ENCODE results near the gene LY6G6C. TPM values are rescaled to one million over a fixed set of nuclear protein-coding genes. Genes with fewer than 3 reads are reported as not detected.

LY6G6C gene, protein sequence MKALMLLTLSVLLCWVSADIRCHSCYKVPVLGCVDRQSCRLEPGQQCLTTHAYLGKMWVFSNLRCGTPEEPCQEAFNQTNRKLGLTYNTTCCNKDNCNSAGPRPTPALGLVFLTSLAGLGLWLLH
- total RNA-seq (ENCODE audit: low replicate concordance) = not detected in 2 replicates

DNA sequence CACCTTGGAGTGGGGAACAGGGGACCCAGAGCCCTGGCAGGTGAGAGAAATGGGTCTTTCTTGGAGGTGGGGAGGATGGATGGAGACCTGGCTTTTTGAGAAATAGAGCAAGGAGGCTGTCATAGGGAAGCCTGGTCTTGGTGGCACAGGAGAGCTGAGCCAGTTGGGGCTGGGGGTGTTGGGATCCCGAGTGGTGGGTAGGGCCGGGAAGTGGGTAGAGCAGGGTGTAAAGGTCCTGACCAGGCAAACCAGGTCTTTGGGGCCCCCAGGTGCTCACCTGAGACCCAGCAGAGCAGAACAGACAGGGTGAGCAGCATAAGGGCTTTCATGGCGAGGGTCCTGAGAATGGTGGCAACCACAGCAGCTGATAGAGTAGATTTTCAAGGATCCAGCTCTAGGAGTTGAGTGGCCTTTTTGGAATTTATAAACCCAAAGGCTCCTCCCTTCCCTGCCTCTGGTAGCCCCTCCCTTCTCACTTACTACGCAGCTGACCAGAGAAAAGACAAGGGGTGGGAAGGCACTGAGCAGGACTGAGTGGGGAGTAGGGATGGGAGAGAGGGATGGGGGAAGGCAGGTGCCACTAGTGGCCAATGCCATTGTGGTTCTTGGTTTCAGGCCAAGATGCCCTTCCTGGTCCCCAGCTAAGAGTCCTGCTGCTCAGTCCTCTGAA lies at the start of gene LY6G6C:
TSS of gene LY6G6C (minus strand) at position 396 of the 670 bp plus-strand sequence. CDS start at position 329, 67 bp downstream.
- peak within 1 kb of the TSS; percentile 33 for H3K4me3 Mint-ChIP-seq
- peaks cover 17% of the 10 kb centered on the region for H3K4me1 Mint-ChIP-seq

DNA sequence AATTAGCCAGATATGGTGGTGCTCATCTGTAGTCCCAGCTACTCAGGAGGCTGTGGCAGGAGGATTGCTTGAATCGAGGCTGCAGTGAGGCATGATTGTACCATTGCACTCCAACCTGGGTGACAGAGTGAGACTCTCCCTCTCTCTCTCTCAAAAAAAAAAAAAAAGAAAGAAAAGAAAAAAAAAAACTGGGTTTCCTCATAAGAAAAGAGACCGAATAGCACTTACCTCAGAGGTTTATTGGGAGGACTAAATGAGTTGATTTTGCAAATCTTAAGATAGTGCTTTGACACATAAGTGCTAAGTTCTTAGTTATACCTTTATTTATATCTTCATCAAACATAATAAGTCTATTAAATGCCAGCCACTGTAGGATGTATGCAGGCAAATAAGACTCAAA lies 49.3 kb upstream of the LY6G6C start:
- no peak overlapping the region for H3K27ac ChIP-seq
- H4K20me1 ChIP-seq (ENCODE audit: low read depth) = no peaks in the 10 kb centered on the region
- no peaks in the 10 kb centered on the region for H3K27me3 ChIP-seq
- Mint-ChIP-seq H3K4me1 (peaks cover 7% of the 10 kb centered on the region), H3K9me3 (no peaks in the 10 kb centered on the region), H3K27ac (no peak overlapping the region), H3K4me3 (no peak overlapping the region), H3K36me3 (no peaks in the 10 kb centered on the region), H3K27me3 (ENCODE audit: insufficient read depth, low read depth) (peaks cover 2% of the 10 kb centered on the region)
- H3K79me2 ChIP-seq (ENCODE audit: low read depth) = no peaks in the 10 kb centered on the region
- no peak overlapping the region for H3K4me3 ChIP-seq
- H3K9me3 ChIP-seq (ENCODE audit: low read depth) = no peaks in the 10 kb centered on the region
- peaks cover 6% of the 10 kb centered on the region for H3K4me1 ChIP-seq
- DNase-seq (ENCODE audit: low spot score) = no peak
- TF ChIP-seq, protein P1, sequence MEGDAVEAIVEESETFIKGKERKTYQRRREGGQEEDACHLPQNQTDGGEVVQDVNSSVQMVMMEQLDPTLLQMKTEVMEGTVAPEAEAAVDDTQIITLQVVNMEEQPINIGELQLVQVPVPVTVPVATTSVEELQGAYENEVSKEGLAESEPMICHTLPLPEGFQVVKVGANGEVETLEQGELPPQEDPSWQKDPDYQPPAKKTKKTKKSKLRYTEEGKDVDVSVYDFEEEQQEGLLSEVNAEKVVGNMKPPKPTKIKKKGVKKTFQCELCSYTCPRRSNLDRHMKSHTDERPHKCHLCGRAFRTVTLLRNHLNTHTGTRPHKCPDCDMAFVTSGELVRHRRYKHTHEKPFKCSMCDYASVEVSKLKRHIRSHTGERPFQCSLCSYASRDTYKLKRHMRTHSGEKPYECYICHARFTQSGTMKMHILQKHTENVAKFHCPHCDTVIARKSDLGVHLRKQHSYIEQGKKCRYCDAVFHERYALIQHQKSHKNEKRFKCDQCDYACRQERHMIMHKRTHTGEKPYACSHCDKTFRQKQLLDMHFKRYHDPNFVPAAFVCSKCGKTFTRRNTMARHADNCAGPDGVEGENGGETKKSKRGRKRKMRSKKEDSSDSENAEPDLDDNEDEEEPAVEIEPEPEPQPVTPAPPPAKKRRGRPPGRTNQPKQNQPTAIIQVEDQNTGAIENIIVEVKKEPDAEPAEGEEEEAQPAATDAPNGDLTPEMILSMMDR (IDR thresholded peaks at IDR 0.05) = no peak
- TF ChIP-seq EZH2 (IDR thresholded peaks at IDR 0.05) (no peak), EZH2phosphoT487 (IDR thresholded peaks at IDR 0.05) (no peak)
- H3K36me3 ChIP-seq = no peaks in the 10 kb centered on the region
- H2AFZ ChIP-seq (replicated peaks) = no peak overlapping the region
- H3K4me2 ChIP-seq = no peak overlapping the region
- H3K9ac ChIP-seq = no peak overlapping the region
- H3F3A ChIP-seq (ENCODE audit: low read depth) = no peaks in the 10 kb centered on the region

More for the DNA sequence above, at the start of gene LY6G6C:
- H4K20me1 ChIP-seq (ENCODE audit: low read depth) = no peaks in the 10 kb centered on the region
- H3K27ac ChIP-seq = no peak within 1 kb of the TSS
- no peak within 1 kb of the TSS for H3K9ac ChIP-seq
- no peak within 1 kb of the TSS for H3K4me2 ChIP-seq
- H3K4me1 ChIP-seq = no peaks in the 10 kb centered on the region
- no peaks in the 10 kb centered on the region for H3K9me3 ChIP-seq (ENCODE audit: low read depth)
- Mint-ChIP-seq H3K27ac (no peak within 1 kb of the TSS), H3K9me3 (no peaks in the 10 kb centered on the region), H3K36me3 (peaks cover 15% of the 10 kb centered on the region), H3K27me3 (ENCODE audit: insufficient read depth, low read depth) (peaks cover 11% of the 10 kb centered on the region)
- no peaks in the 10 kb centered on the region for H3K36me3 ChIP-seq
- TF ChIP-seq EZH2 (IDR thresholded peaks at IDR 0.05) (no peak), EZH2phosphoT487 (IDR thresholded peaks at IDR 0.05) (no peak)
- TF ChIP-seq, protein P1 (IDR thresholded peaks at IDR 0.05) = no peak
- peaks cover 16% of the 10 kb centered on the region for H3F3A ChIP-seq (ENCODE audit: low read depth)
- no peaks in the 10 kb centered on the region for H3K79me2 ChIP-seq (ENCODE audit: low read depth)
- H2AFZ ChIP-seq (replicated peaks) = no peak within 1 kb of the TSS
- no peaks in the 10 kb centered on the region for H3K27me3 ChIP-seq
- no peak for DNase-seq (ENCODE audit: low spot score)
- no peak within 1 kb of the TSS for H3K4me3 ChIP-seq

DNA sequence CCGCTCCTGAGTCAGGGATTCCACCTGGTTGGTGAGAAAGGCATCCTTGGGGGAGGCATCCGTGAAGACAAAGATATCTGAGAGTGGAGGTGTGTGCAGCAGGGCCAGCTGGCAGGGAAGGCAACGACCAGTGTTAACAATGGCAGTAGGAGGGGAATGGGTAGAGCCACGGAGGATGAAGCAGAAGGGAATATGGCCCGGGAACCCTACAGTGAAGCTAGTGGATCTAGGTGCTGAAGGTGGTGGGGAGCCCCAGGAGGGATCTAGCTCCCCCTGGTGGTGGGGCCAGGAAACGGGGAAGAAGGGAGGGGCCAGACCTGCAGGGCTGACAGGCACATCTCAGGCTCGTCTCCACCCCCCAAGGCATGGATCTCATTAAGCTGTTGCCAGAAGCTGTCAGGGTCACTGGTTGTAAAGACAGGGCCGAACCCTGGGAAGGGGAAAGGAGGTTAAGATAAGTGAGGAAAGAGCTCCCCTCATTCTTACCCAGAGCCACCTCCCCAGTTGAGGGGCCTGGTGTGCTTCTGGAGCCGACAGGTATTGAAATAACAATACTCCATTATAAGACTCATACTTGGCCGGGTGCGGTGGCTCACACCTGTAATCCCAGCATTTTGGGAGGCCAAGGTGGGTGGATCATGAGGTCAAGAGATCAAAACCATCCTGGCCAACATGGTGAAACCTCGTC lies 48.3 kb upstream of the LY6G6C start:
- Mint-ChIP-seq H3K9me3 (no peaks in the 10 kb centered on the region), H3K27me3 (ENCODE audit: insufficient read depth, low read depth) (peaks cover 2% of the 10 kb centered on the region), H3K4me1 (peaks cover 5% of the 10 kb centered on the region), H3K36me3 (no peaks in the 10 kb centered on the region), H3K27ac (peak overlapping the region; percentile 51), H3K4me3 (peak overlapping the region; percentile 3)
- no peaks in the 10 kb centered on the region for H4K20me1 ChIP-seq (ENCODE audit: low read depth)
- no peak overlapping the region for H3K9ac ChIP-seq
- no peaks in the 10 kb centered on the region for H3K27me3 ChIP-seq
- H3K79me2 ChIP-seq (ENCODE audit: low read depth) = no peaks in the 10 kb centered on the region
- DNase-seq (ENCODE audit: low spot score) = peak; percentile 55
- no peak overlapping the region for H3K4me3 ChIP-seq
- H3K36me3 ChIP-seq = no peaks in the 10 kb centered on the region
- no peak overlapping the region for H3K4me2 ChIP-seq
- no peaks in the 10 kb centered on the region for H3F3A ChIP-seq (ENCODE audit: low read depth)
- H3K27ac ChIP-seq = no peak overlapping the region
- H2AFZ ChIP-seq (replicated peaks) = no peak overlapping the region
- peaks cover 6% of the 10 kb centered on the region for H3K4me1 ChIP-seq
- TF ChIP-seq EZH2phosphoT487 (IDR thresholded peaks at IDR 0.05) = no peak
- TF ChIP-seq, protein P1 (IDR thresholded peaks at IDR 0.05) = peak; percentile 64
- no peaks in the 10 kb centered on the region for H3K9me3 ChIP-seq (ENCODE audit: low read depth)

All from neural progenitor cell (in vitro differentiated cells).